Naive thymus-derived CD4-positive, alpha-beta T cell (primary cell): ENCODE data around the gene GPR33. TPM values are rescaled to one million over a fixed set of nuclear protein-coding genes. Genes with fewer than 3 reads are reported as not detected.
"Not testable (repeated sequence)": the region's sequence is repeated elsewhere in the genome, so short reads cannot be mapped to it uniquely, and the experiment has no call there.

Experiments
- ATAC-seq: fragments of 150-1000 bp; cut with Tn5 transposase; 2 replicates; pipeline ENCODE4 v1.10.0; 2021; ENCODE audit warnings: mild to moderate bottlenecking, moderate library complexity
- CTCF ChIA-PET: fragments of 350-600 bp; sonication (Branson Sonifier 250); formaldehyde crosslinking; loops from one replicate; lab custom pipeline; 2021; ENCODE audit warnings: antibody characterized with exemption; lab: Charles Lee
- POLR2A ChIA-PET: fragments of 350-600 bp; sonication (Branson Sonifier 250); formaldehyde crosslinking; loops from one replicate; lab custom pipeline; 2021; ENCODE audit warnings: antibody characterized with exemption, inconsistent platforms; lab: Charles Lee
- DNase-seq, 9 donors: peaks; one replicate each; pipeline versions ENCODE4 v3.0.0 to v3.0.0-alpha.2; 2020 to 2022; ENCODE audit warnings: mixed read lengths in 1 of 9
- H3K27ac ChIP-seq: one replicate; pipeline ENCODE4 v1.7.0; 2013; ENCODE audit warnings: mild to moderate bottlenecking, low read depth, low read length, moderate library complexity
- H3K27me3 ChIP-seq, 2 donors: one replicate each; pipeline ENCODE4 v1.7.0; 2013; ENCODE audit warnings: low read length in 2 of 2, mild to moderate bottlenecking in 2 of 2, moderate library complexity in 2 of 2; ENCODE audit not compliant: control insufficient read depth in 2 of 2, insufficient read depth in 2 of 2
- H3K36me3 ChIP-seq, 3 experiments: 1 replicate in 2 of 3; 2 replicates in 1 of 3; pipeline ENCODE4 v1.7.0; 2013; ENCODE audit warnings: low read length in 3 of 3, mild to moderate bottlenecking in 3 of 3, moderate library complexity in 1 of 3; ENCODE audit not compliant: insufficient read depth in 3 of 3, control insufficient read depth in 2 of 3
- H3K4me1 ChIP-seq, 2 donors: one replicate each; pipeline ENCODE4 v1.7.0; 2013; ENCODE audit warnings: low read length in 2 of 2, mild to moderate bottlenecking in 2 of 2, moderate library complexity in 1 of 2; ENCODE audit not compliant: control insufficient read depth in 2 of 2, insufficient read depth in 2 of 2
- H3K4me3 ChIP-seq: 2 replicates; pipeline ENCODE4 v1.7.0; 2013; ENCODE audit warnings: mild to moderate bottlenecking, low read length
- H3K9me3 ChIP-seq, 3 experiments: 1 replicate in 2 of 3; 2 replicates in 1 of 3; pipeline ENCODE4 v1.7.0; 2013; ENCODE audit warnings: low read length in 3 of 3; ENCODE audit not compliant: control insufficient read depth in 2 of 3
- H3K27ac Mint-ChIP-seq, 9 donors: one replicate each; pipeline ENCODE4 v1.8.0; 2020 to 2022; ENCODE audit warnings: mixed read lengths in 9 of 9, mild to moderate bottlenecking in 8 of 9, moderate library complexity in 5 of 9, inconsistent platforms in 2 of 9
- H3K27me3 Mint-ChIP-seq, 5 donors: one replicate each; pipeline ENCODE4 v1.8.0; 2021 to 2022; ENCODE audit warnings: mixed read lengths in 5 of 5, mild to moderate bottlenecking in 1 of 5
- H3K36me3 Mint-ChIP-seq, 5 donors: one replicate each; pipeline ENCODE4 v1.8.0; 2020 to 2022; ENCODE audit warnings: mixed read lengths in 5 of 5, mild to moderate bottlenecking in 3 of 5, inconsistent platforms in 1 of 5
- H3K4me1 Mint-ChIP-seq, 7 donors: one replicate each; pipeline ENCODE4 v1.8.0; 2020 to 2022; ENCODE audit warnings: mixed read lengths in 7 of 7, mild to moderate bottlenecking in 3 of 7, inconsistent platforms in 1 of 7
- H3K4me3 Mint-ChIP-seq, 10 donors: one replicate each; pipeline ENCODE4 v1.8.0; 2020 to 2022; ENCODE audit warnings: mild to moderate bottlenecking in 10 of 10, mixed read lengths in 10 of 10, moderate library complexity in 6 of 10, inconsistent platforms in 2 of 10
- H3K9me3 Mint-ChIP-seq, 11 donors: one replicate each; pipeline ENCODE4 v1.8.0; 2020 to 2022; ENCODE audit warnings: mixed read lengths in 11 of 11, mild to moderate bottlenecking in 4 of 11, inconsistent platforms in 1 of 11, moderate library complexity in 1 of 11
- intact Hi-C, 2 donors: fragments of 100-400 bp; cut with micrococcal nuclease; formaldehyde crosslinking; loops; one replicate each; pipeline ENCODE4 v1.15.1; 2023
- polyA plus RNA-seq, 2 donors: library from polyadenylated mRNA; unstranded; fragments of 300-500 nt; fragmentation: Illumina TruSeq; gene quantifications; one replicate each; pipeline ENCODE4 v1.2.3, GENCODE V29; 2021
- total RNA-seq, 6 experiments: library from RNA in 5 of 6; stranded (reverse) in 5 of 6; gene quantifications; 1 replicate in 5 of 6; 2 replicates in 1 of 6; pipeline ENCODE4 v1.2.3 and lab custom pipeline; 2021 to 2026

The GPR33 gene
- total and polyA plus RNA-seq, 7 experiments from 2014 or later, result 0.29 TPM; not detected in 6

- no peak overlapping the region for H3K4me3 Mint-ChIP-seq
- POLR2A ChIA-PET, result no interaction called here
- ATAC-seq (no peak), DNase-seq (no peak)
- CTCF ChIA-PET, result no interaction called here
- Histone ChIP-seq H3K4me1 (no peaks in the 10 kb centered on the region), H3K36me3 (no peaks in the 10 kb centered on the region), H3K27me3 (no peaks in the 10 kb centered on the region), H3K9me3 (no peaks in the 10 kb centered on the region), H3K4me3 (no peak overlapping the region), H3K27ac (no peak overlapping the region)
- intact Hi-C loops, result no loop called here
- H3K36me3 Mint-ChIP-seq, result peaks cover 0 to 33% (median 26%) of the 10 kb centered on the region in 5 donors
- H3K4me1 Mint-ChIP-seq, result no peaks in the 10 kb centered on the region
- H3K9me3 Mint-ChIP-seq, result peaks cover 0 to 4% (median 0%) of the 10 kb centered on the region in 11 donors
- H3K27ac Mint-ChIP-seq, result no peak overlapping the region
- no peaks in the 10 kb centered on the region for H3K27me3 Mint-ChIP-seq
Measured at GRCh38 chr14:31439561-31439960, 48.3 kb downstream of the GPR33 start.

GRCh38 chr14:31437045-31437691, 50.7 kb downstream of the GPR33 start:
- H3K27ac Mint-ChIP-seq, H3K36me3 ChIP-seq, H3K4me1 Mint-ChIP-seq, H3K27ac ChIP-seq, H3K27me3 ChIP-seq, DNase-seq, H3K9me3 ChIP-seq, H3K4me1 ChIP-seq, H3K4me3 ChIP-seq, H3K27me3 Mint-ChIP-seq, ATAC-seq, CTCF ChIA-PET, intact Hi-C loops, POLR2A ChIA-PET, H3K9me3 Mint-ChIP-seq, H3K4me3 Mint-ChIP-seq: not testable (repeated sequence)
- peaks cover 3 to 38% (median 20%) of the 10 kb centered on the region in 5 donors for H3K36me3 Mint-ChIP-seq

GRCh38 chr14:31435276-31435675, 52.6 kb downstream of the GPR33 start:
- Histone ChIP-seq H3K4me3 (no peak overlapping the region), H3K9me3 (no peaks in the 10 kb centered on the region), H3K36me3 (no peaks in the 10 kb centered on the region), H3K27me3 (no peaks in the 10 kb centered on the region), H3K4me1 (no peaks in the 10 kb centered on the region), H3K27ac (no peak overlapping the region)
- CTCF ChIA-PET, result no interaction called here
- H3K27me3 Mint-ChIP-seq, result no peaks in the 10 kb centered on the region
- no peak overlapping the region for H3K4me3 Mint-ChIP-seq
- no peak overlapping the region for H3K27ac Mint-ChIP-seq
- intact Hi-C loops, result no loop called here
- peaks cover 0 to 14% (median 5%) of the 10 kb centered on the region in 11 donors for H3K9me3 Mint-ChIP-seq
- ATAC-seq, result no peak
- POLR2A ChIA-PET, result no interaction called here
- H3K4me1 Mint-ChIP-seq, result no peaks in the 10 kb centered on the region
- H3K36me3 Mint-ChIP-seq, result peaks cover 6 to 40% (median 28%) of the 10 kb centered on the region in 5 donors
- DNase-seq, result no peak

Other genes starting within 250 kb of the GPR33 start
- gene HEATR5A, start 67.5 kb downstream of the GPR33 start, total RNA-seq, result 10 to 100 TPM in 4 of 5 experiments, 1 to 10 TPM in 1; 7.7 to 14.4 (median 13.2) TPM
- 1 to 10 TPM; 5.6 to 6.9 TPM for gene HEATR5A, start 67.5 kb downstream of the GPR33 start, polyA plus RNA-seq
- 10 to 100 TPM; 13.4 to 20.2 (median 18.6) TPM for gene DTD2, start 30.5 kb downstream of the GPR33 start, total RNA-seq
- gene DTD2, start 30.5 kb downstream of the GPR33 start, polyA plus RNA-seq, result 10 to 100 TPM; 22.8 to 27.2 TPM
- gene NUBPL, start 73.4 kb upstream of the GPR33 start, total RNA-seq, result 10 to 100 TPM in 2 of 5 experiments, 1 to 10 TPM in 3; 6.1 to 11.7 (median 8.3) TPM
- gene NUBPL, start 73.4 kb upstream of the GPR33 start, polyA plus RNA-seq, result 1 to 10 TPM; 5.8 to 10.0 TPM